DOHH2 (cell line): ENCODE measurements around the gene USP20.

Source experiments
- H3F3A ChIP-seq: fragments of 200-600 bp; sonication (generic), shearing (Covaris generic); 2 replicates; pipeline ENCODE4 v1.6.0; 2016; ENCODE audit warnings: antibody characterized with exemption, mild to moderate bottlenecking; ENCODE audit not compliant: control insufficient read depth, insufficient read depth
- H3K27ac ChIP-seq: fragments of 200-600 bp; sonication (generic); 2 replicates; pipeline ENCODE4 v1.5.1; 2014; ENCODE audit warnings: low read depth, mild to moderate bottlenecking, low read length, moderate library complexity
- H3K27me3 ChIP-seq: fragments of 200-600 bp; sonication (generic); 2 replicates; pipeline ENCODE4 v1.6.1; 2014; ENCODE audit warnings: mild to moderate bottlenecking, low read length, mixed read lengths; ENCODE audit not compliant: control insufficient read depth
- H3K36me3 ChIP-seq: fragments of 200-600 bp; sonication (generic); 2 replicates; pipeline ENCODE4 v1.6.1; 2014; ENCODE audit warnings: mild to moderate bottlenecking, low read length, moderate library complexity, mixed read lengths; ENCODE audit not compliant: control insufficient read depth
- H3K4me1 ChIP-seq: fragments of 200-600 bp; sonication (generic); 2 replicates; pipeline ENCODE4 v1.6.1; 2014; ENCODE audit warnings: mild to moderate bottlenecking, low read length, mixed read lengths; ENCODE audit not compliant: control insufficient read depth
- H3K4me2 ChIP-seq: fragments of 200-600 bp; sonication (generic); 2 replicates; pipeline ENCODE4 v1.6.0; 2014; ENCODE audit warnings: mild to moderate bottlenecking, low read length, moderate library complexity
- H3K4me3 ChIP-seq: fragments of 200-600 bp; sonication (generic); 2 replicates; pipeline ENCODE4 v1.5.1; 2014; ENCODE audit warnings: mild to moderate bottlenecking, low read length, mixed read lengths
- H3K79me2 ChIP-seq: fragments of 200-600 bp; sonication (generic); 2 replicates; pipeline ENCODE4 v1.6.1; 2014; ENCODE audit warnings: mild to moderate bottlenecking, low read length, mixed read lengths; ENCODE audit not compliant: control insufficient read depth
- H3K9me2 ChIP-seq: fragments of 200-600 bp; sonication (generic); replicated peaks from 2 replicates; pipeline ENCODE4 v1.6.1; 2014; ENCODE audit warnings: mild to moderate bottlenecking, low read length, mixed read lengths; ENCODE audit not compliant: control insufficient read depth
- H3K9me3 ChIP-seq: fragments of 200-600 bp; sonication (generic); 2 replicates; pipeline ENCODE4 v1.6.1; 2014; ENCODE audit warnings: antibody characterized with exemption, low read length, mixed read lengths; ENCODE audit not compliant: control insufficient read depth, insufficient read depth
- H4K20me1 ChIP-seq: fragments of 200-600 bp; sonication (generic); 2 replicates; pipeline ENCODE4 v1.6.0; 2014; ENCODE audit warnings: low read depth, mild to moderate bottlenecking, antibody characterized with exemption, low read length, moderate library complexity; ENCODE audit not compliant: control insufficient read depth, insufficient read depth
- EZH2phosphoT487 ChIP-seq: fragments of 200-600 bp; sonication (generic); IDR thresholded peaks from 2 replicates; pipeline ENCODE4 v1.6.1; 2017; ENCODE audit warnings: borderline replicate concordance, mild to moderate bottlenecking, antibody characterized with exemption, low read length, moderate library complexity, mixed read lengths
- TF ChIP-seq, protein P1 (sequence below): fragments of 200-600 bp; sonication (generic); IDR thresholded peaks from one replicate; pipeline ENCODE4 v1.5.1; 2014; ENCODE audit warnings: antibody characterized with exemption, mild to moderate bottlenecking, low read depth, low read length; ENCODE audit not compliant: poor library complexity, severe bottlenecking

Gene USP20

DNA sequence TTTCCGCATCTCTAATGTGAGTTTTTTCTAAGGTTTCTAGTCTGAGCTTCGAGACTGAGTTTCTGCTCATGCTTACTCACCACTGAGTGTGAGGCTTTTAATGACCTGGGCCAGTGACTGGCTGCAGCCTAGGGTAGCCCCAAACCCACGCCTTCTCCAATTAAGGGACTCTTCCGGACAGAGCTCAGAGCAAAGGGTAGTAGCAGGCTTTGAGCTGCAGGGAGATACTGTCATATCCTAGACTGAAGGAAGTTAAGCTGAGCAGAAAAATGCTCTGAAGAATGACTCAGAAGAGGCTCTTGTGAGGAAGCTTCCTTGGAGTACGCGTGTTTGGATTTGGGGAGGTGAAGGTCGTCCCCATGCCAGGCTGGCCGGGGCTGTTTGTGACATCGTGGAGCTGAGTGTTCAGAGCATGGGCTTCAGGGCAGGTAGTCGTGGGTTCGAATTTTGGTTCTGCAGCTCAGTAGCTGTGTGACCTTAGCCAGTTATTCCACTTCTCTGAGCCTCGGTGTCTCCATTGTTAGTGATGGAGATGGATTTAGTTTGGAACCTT, 3.5 kb downstream of the USP20 start:
- TF ChIP-seq, protein P1, sequence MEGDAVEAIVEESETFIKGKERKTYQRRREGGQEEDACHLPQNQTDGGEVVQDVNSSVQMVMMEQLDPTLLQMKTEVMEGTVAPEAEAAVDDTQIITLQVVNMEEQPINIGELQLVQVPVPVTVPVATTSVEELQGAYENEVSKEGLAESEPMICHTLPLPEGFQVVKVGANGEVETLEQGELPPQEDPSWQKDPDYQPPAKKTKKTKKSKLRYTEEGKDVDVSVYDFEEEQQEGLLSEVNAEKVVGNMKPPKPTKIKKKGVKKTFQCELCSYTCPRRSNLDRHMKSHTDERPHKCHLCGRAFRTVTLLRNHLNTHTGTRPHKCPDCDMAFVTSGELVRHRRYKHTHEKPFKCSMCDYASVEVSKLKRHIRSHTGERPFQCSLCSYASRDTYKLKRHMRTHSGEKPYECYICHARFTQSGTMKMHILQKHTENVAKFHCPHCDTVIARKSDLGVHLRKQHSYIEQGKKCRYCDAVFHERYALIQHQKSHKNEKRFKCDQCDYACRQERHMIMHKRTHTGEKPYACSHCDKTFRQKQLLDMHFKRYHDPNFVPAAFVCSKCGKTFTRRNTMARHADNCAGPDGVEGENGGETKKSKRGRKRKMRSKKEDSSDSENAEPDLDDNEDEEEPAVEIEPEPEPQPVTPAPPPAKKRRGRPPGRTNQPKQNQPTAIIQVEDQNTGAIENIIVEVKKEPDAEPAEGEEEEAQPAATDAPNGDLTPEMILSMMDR: no peak

DNA sequence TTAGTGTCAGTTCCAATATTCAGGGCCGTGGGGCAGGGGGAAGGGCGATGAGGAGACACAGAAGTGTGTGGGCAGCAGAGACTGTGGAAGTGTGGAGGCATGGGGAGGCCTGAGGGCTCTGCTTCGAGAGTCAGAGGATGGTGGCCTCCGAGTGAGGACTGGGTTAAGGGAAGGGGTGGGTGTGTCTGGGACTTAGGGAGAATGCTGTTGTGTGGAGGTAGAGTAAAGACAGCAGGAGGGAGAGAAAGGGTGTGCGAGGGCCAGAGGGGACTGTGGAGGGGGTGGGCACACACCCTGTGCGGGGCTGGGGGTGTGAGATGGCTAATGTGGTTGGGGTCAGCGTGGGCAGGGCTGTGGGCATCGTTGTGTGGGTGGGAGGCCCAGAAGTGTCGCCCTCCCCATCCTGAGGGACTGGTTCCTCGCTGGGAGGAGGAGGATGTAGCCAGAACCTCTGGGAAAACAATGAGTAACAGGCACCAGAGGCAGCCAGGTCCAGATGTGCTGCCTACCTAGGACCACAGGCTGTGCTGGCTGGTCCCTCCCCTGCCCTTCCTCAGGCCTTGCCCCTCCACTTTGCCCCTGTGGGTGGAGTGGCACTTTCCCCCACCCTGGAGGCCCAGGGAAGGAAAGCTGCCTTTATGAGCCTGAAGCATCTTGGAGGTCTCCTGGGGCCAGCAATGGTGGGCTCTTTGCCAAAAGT, 4.2 kb downstream of the USP20 start:
- Histone ChIP-seq H4K20me1 (no peaks in the 10 kb centered on the region), H3K4me1 (peaks cover 29% of the 10 kb centered on the region), H3K27ac (no peak overlapping the region), H3K79me2 (peaks cover 29% of the 10 kb centered on the region), H3K27me3 (no peaks in the 10 kb centered on the region), H3F3A (peaks cover 3% of the 10 kb centered on the region; the same call in 1 of the 2 replicates), H3K4me2 (peak overlapping the region; percentile 28), H3K9me3 (no peaks in the 10 kb centered on the region), H3K36me3 (peaks cover 7% of the 10 kb centered on the region; the same call in 1 of the 2 replicates), H3K4me3 (no peak overlapping the region), H3K9me2 (no peaks in the 10 kb centered on the region)
- TF ChIP-seq EZH2phosphoT487: no peak
- TF ChIP-seq, protein P1: no peak

More for the DNA sequence above, 3.5 kb downstream of the USP20 start:
- H3K9me2 ChIP-seq: no peaks in the 10 kb centered on the region
- H3K4me2 ChIP-seq: no peak overlapping the region
- H3K27ac ChIP-seq: no peak overlapping the region
- peaks cover 3% of the 10 kb centered on the region; the same call in 1 of the 2 replicates for H3F3A ChIP-seq
- no peaks in the 10 kb centered on the region for H4K20me1 ChIP-seq
- no peaks in the 10 kb centered on the region for H3K27me3 ChIP-seq
- H3K9me3 ChIP-seq: no peaks in the 10 kb centered on the region
- H3K36me3 ChIP-seq: peaks cover 7% of the 10 kb centered on the region; the same call in 1 of the 2 replicates
- peaks cover 36% of the 10 kb centered on the region for H3K79me2 ChIP-seq
- peaks cover 34% of the 10 kb centered on the region for H3K4me1 ChIP-seq
- no peak overlapping the region for H3K4me3 ChIP-seq

DNA sequence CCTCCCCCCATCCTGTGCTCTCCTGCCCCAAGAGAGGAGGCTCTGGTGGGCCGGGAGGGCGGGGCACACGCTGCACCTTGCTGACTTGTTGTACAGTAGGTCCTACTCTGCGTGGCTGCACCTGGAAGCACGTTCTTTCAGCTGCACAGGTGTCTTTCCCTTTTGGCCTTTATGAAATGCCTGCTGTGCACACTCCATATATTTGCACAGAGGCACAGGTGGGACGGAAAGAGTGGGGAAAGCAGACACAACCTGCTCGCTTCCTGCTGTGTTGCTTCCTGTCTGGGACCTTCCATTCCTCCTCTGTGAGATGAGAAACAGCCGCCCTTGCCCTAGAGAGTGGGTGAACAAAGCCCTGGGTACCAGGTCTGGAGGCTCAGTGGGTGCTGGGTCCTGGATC, 4.8 kb downstream of the USP20 start:
- TF ChIP-seq, protein P1: no peak
- no peak for TF ChIP-seq EZH2phosphoT487
- no peak overlapping the region for H3K27ac ChIP-seq
- H3K9me2 ChIP-seq: no peaks in the 10 kb centered on the region
- no peaks in the 10 kb centered on the region for H3K9me3 ChIP-seq
- no peaks in the 10 kb centered on the region for H3K27me3 ChIP-seq
- peaks cover 4% of the 10 kb centered on the region; the same call in 1 of the 2 replicates for H3K36me3 ChIP-seq
- H3K4me1 ChIP-seq: peaks cover 29% of the 10 kb centered on the region
- H4K20me1 ChIP-seq: no peaks in the 10 kb centered on the region
- H3K4me2 ChIP-seq: peak overlapping the region; percentile 28
- peaks cover 23% of the 10 kb centered on the region for H3K79me2 ChIP-seq
- peaks cover 3% of the 10 kb centered on the region; the same call in 1 of the 2 replicates for H3F3A ChIP-seq
- no peak overlapping the region for H3K4me3 ChIP-seq
